ENCODE results near the gene UBASH3A.

GRCh38 chr21:42435833-42436232, 32.1 kb downstream of the UBASH3A start:
- TF ChIP-seq REST (IDR thresholded peaks at IDR 0.05; ENCODE audit: low read depth, low read length) (no peak), FOSL2 (IDR thresholded peaks at IDR 0.05; ENCODE audit: borderline replicate concordance, low read depth) (no peak), TEAD4 (IDR thresholded peaks at IDR 0.05; ENCODE audit: borderline replicate concordance, insufficient read depth) (no peak), GABPA (IDR thresholded peaks at IDR 0.05; ENCODE audit: low read depth) (no peak), RCOR1 (IDR thresholded peaks at IDR 0.05; ENCODE audit: low read length) (no peak), TAF1 (IDR thresholded peaks at IDR 0.05; ENCODE audit: borderline replicate concordance, low read depth, low read length) (no peak), NFIC (IDR thresholded peaks at IDR 0.05; ENCODE audit: borderline replicate concordance) (no peak), USF2 (IDR thresholded peaks at IDR 0.05; ENCODE audit: borderline replicate concordance, low read depth, low read length) (no peak), POLR2AphosphoS5 (IDR thresholded peaks at IDR 0.05; ENCODE audit: low read depth, low read length) (no peak)
- TF ChIP-seq, protein P1, sequence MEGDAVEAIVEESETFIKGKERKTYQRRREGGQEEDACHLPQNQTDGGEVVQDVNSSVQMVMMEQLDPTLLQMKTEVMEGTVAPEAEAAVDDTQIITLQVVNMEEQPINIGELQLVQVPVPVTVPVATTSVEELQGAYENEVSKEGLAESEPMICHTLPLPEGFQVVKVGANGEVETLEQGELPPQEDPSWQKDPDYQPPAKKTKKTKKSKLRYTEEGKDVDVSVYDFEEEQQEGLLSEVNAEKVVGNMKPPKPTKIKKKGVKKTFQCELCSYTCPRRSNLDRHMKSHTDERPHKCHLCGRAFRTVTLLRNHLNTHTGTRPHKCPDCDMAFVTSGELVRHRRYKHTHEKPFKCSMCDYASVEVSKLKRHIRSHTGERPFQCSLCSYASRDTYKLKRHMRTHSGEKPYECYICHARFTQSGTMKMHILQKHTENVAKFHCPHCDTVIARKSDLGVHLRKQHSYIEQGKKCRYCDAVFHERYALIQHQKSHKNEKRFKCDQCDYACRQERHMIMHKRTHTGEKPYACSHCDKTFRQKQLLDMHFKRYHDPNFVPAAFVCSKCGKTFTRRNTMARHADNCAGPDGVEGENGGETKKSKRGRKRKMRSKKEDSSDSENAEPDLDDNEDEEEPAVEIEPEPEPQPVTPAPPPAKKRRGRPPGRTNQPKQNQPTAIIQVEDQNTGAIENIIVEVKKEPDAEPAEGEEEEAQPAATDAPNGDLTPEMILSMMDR (IDR thresholded peaks at IDR 0.05) = no peak
- TF ChIP-seq, protein P2, sequence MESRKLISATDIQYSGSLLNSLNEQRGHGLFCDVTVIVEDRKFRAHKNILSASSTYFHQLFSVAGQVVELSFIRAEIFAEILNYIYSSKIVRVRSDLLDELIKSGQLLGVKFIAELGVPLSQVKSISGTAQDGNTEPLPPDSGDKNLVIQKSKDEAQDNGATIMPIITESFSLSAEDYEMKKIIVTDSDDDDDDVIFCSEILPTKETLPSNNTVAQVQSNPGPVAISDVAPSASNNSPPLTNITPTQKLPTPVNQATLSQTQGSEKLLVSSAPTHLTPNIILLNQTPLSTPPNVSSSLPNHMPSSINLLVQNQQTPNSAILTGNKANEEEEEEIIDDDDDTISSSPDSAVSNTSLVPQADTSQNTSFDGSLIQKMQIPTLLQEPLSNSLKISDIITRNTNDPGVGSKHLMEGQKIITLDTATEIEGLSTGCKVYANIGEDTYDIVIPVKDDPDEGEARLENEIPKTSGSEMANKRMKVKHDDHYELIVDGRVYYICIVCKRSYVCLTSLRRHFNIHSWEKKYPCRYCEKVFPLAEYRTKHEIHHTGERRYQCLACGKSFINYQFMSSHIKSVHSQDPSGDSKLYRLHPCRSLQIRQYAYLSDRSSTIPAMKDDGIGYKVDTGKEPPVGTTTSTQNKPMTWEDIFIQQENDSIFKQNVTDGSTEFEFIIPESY (IDR thresholded peaks at IDR 0.05; ENCODE audit: borderline replicate concordance, low read depth) = no peak
